WTC11 (cell line): Measurements from ENCODE around the gene GPR162.

ENCODE experiments used
- CTCF ChIP-seq: fragments of 200-600 bp; IDR thresholded peaks from 2 replicates; pipeline ENCODE4 v1.8.0; 2022; ENCODE audit warnings: antibody characterized with exemption
- E2F1 ChIP-seq: sonication (generic); formaldehyde crosslinking; IDR thresholded peaks from 2 replicates; pipeline ENCODE4 v1.8.0; 2022; ENCODE audit warnings: mild to moderate bottlenecking, missing genetic modification reagents
- TEAD4 ChIP-seq: sonication (generic); formaldehyde crosslinking; IDR thresholded peaks from 2 replicates; pipeline ENCODE4 v1.8.0; 2022; ENCODE audit warnings: mild to moderate bottlenecking, missing genetic modification reagents
- ZNF263 ChIP-seq: sonication (generic); formaldehyde crosslinking; IDR thresholded peaks from 2 replicates; pipeline ENCODE4 v1.8.1; 2022; ENCODE audit warnings: low read depth, mild to moderate bottlenecking, moderate library complexity, missing genetic modification reagents

- TF ChIP-seq E2F1 (CRISPR knock-in tag) (no peak), ZNF263 (CRISPR knock-in tag) (no peak), CTCF (no peak), TEAD4 (CRISPR knock-in tag) (no peak)
Measured at GRCh38 chr12:6873094-6874014, 51.7 kb downstream of the GPR162 start, which contains the start of gene SPSB2.
